ENCODE results near the gene SORBS2.
"Not testable (repeated sequence)": the region's sequence is repeated elsewhere in the genome, so short reads cannot be mapped to it uniquely, and the experiment has no call there.

SORBS2 gene

GRCh38 chr4:185710487-185710995, 101.5 kb downstream of the SORBS2 start:
- no peak overlapping the region for H3K27ac ChIP-seq
- no peak for TF ChIP-seq CTCF (conservative IDR thresholded peaks at IDR 0.05)

DNA sequence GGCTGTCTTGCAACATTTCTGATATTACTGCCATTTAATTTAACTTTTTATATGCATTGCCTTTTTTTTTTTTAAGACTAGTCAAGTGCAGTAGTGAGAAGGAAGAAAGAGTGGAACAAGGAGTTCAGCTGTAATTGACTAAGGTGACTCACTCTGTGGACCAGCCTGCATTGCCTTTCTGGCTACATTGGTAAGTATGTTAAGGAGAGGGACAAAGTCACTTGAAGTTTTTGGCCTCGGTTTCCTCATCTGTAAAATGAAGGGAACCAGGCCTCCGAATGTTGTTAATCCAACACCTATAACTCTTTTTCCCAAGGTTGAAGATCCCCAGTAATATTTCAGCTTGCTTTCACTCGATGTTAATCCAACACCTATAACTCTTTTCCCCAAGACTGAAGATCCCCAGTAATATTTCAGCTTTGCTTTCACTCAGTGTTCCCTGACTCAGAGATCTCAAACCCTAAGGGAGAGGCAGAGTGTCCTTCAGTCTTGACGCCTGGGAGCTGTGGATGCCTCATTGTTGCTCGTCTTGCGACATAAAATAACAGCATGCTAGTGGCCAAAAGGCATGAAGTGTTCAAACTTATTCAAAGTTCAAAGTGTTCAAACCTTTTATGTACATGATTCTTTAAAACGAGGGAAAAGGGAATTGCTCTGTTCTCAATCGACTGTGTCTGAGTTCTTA, 102.0 kb downstream of the SORBS2 start:
- no peak overlapping the region for H3K27ac ChIP-seq
- TF ChIP-seq CTCF (conservative IDR thresholded peaks at IDR 0.05): no peak

DNA sequence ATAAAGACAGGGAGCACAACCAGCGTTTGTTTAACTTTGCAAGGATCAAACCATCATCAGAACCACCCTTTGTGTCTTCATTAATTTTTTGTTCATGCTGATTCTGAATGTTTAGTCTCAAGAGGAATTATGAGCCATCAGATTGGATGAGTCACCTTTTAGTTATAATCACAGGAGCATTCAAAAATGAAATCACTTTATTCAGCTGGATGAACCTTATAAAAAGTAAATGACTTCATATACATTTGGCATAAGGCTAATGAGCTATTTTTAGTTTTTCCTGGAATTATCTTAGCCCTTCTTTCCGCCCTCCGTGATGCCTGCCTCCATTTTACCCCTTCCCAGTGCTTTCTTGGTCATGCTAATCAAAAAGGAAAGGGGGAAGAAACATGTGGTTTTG, 103.6 kb downstream of the SORBS2 start:
- TF ChIP-seq CTCF (conservative IDR thresholded peaks at IDR 0.05): no peak
- no peak overlapping the region for H3K27ac ChIP-seq

GRCh38 chr4:185707622-185708021, 104.4 kb downstream of the SORBS2 start:
- H3K27ac ChIP-seq: not testable (repeated sequence)

DNA sequence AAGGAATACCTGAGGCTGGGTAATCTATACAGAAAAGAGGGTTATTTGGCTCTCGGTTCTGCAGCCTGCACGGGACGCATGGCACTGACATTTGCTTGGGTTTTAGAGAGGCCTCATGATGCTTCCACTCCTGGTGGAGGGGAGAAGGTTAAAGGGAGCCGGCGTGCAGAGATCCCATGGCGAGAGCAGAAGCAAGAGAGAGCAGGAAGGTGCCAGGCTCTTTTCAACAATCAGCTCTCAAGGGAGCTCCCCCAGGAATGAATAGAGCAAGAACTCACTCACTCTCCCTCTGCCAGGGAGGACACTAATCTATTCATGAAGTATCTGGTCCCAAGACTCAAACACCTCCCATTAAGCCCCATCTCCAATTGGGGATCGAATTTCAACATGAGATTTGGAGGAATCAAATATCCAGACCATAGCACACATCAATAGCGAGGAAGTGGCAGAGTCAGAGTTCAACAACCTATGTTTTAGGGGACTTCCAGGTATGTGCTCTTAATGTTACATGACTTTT, 109.8 kb downstream of the SORBS2 start:
- no peak overlapping the region for H3K27ac ChIP-seq
- no peak for TF ChIP-seq CTCF (conservative IDR thresholded peaks at IDR 0.05)

DNA sequence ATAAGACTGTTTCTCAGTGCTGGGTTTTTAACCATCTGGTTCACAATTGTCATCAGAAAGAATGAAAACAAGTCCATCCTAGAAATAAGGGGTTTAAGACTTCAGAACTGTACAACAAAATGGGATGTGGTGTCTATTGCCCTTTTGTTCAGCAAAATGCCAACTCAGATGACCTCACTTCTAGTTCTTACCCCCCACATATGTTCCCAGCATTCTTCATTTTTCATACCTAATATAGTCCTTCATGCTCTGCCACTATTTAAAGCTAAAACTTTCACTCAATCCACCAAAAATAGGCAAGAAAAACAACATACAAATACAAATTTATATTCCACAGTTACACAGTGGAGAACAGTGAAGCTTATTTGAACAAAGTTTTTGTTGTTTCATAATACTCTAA, 111.4 kb downstream of the SORBS2 start:
- TF ChIP-seq CTCF (conservative IDR thresholded peaks at IDR 0.05): no peak
- no peak overlapping the region for H3K27ac ChIP-seq

DNA sequence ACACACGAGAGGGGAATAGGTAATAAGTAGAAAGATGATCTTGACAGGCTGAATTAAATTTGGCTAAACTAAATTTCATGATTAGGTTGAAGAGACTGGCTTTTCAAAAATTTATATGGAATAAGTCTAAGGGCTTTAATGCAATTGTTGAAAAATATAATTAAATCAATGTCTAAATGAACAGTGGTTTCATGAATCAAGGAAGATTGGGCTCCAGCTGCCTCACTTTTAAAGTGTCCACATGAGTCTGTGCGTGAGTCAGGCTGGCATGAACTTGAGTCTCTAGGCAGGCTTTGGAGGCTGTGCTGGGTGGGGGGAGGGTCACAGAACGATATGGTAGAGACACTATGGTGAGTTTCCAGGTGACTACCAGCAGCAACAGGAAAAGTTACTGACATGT, 111.9 kb downstream of the SORBS2 start:
- no peak overlapping the region for H3K27ac ChIP-seq
- no peak for TF ChIP-seq CTCF (conservative IDR thresholded peaks at IDR 0.05)

DNA sequence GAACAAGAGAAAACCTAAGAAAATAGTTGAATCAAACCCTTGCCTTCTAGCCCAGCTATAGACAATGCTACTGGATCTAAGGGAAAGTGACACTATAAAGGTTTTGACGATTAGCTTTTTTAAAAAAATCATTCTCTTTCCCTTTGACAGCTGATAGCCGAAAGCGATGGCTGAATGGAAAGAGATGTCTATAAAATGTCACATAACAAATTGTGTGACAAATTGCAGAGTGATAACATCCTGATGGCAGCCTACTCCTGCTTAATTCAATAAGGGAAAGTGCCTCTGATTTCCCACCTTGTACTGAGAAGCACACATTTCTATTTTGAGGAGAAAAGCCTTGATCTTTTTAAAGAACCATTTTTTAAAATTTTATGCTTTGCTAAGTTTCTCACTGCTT, 114.5 kb downstream of the SORBS2 start:
- no peak overlapping the region for H3K27ac ChIP-seq
- TF ChIP-seq CTCF (conservative IDR thresholded peaks at IDR 0.05): no peak

Measured in VCaP (cell line).